Suprapubic skin (tissue), 4 donors: ENCODE measurements around the gene NUTM2E.
"Not testable (repeated sequence)": the region's sequence is repeated elsewhere in the genome, so short reads cannot be mapped to it uniquely, and the experiment has no call there.

Experiments
- EP300 ChIP-seq: sonication (generic); formaldehyde crosslinking; IDR thresholded peaks from one replicate; pipeline ENCODE4 v1.6.1; 2017; ENCODE audit warnings: antibody characterized with exemption
- POLR2A ChIP-seq, 2 donors: fragments of 450-650 bp; IDR thresholded peaks; one replicate each; pipeline ENCODE4 v1.6.1; 2017; ENCODE audit warnings: antibody characterized with exemption in 2 of 2, mild to moderate bottlenecking in 2 of 2, moderate library complexity in 2 of 2
- POLR2AphosphoS5 ChIP-seq, 3 donors: sonication (generic); formaldehyde crosslinking; IDR thresholded peaks; one replicate each; pipeline ENCODE4 v1.6.1; 2017; ENCODE audit warnings: antibody characterized with exemption in 3 of 3
- TF ChIP-seq, protein P1 (sequence below), 2 donors: fragments of 200-600 bp in 1 of 2; fragments of 450-650 bp in 1 of 2; sonication (generic) in 1 of 2; IDR thresholded peaks; one replicate each; pipeline ENCODE4 v1.5.1; 2016 to 2019; ENCODE audit warnings: antibody characterized with exemption in 2 of 2, mild to moderate bottlenecking in 1 of 2, moderate library complexity in 1 of 2

DNA sequence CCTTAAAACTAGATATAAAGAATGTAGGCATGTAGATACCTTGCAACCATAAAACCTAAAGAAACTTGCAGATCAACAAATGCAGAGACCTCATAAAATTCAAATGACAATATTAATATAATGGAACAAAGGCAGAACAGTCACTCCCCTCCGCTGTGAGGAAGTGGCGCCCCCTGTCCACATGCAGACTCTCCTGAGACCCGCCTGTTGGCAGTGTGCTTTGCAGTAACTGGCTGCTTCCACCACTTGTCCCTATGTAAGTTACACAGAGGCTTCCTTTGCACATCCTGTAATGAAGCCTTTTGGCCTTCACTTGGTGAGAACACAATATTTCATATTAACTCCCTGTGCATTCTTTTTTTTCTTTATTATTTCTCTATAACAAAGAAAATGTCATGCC lies 36.3 kb downstream of the NUTM2E start:
- TF ChIP-seq, protein P1, sequence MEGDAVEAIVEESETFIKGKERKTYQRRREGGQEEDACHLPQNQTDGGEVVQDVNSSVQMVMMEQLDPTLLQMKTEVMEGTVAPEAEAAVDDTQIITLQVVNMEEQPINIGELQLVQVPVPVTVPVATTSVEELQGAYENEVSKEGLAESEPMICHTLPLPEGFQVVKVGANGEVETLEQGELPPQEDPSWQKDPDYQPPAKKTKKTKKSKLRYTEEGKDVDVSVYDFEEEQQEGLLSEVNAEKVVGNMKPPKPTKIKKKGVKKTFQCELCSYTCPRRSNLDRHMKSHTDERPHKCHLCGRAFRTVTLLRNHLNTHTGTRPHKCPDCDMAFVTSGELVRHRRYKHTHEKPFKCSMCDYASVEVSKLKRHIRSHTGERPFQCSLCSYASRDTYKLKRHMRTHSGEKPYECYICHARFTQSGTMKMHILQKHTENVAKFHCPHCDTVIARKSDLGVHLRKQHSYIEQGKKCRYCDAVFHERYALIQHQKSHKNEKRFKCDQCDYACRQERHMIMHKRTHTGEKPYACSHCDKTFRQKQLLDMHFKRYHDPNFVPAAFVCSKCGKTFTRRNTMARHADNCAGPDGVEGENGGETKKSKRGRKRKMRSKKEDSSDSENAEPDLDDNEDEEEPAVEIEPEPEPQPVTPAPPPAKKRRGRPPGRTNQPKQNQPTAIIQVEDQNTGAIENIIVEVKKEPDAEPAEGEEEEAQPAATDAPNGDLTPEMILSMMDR (IDR thresholded peaks at IDR 0.05), result not testable (repeated sequence)
- TF ChIP-seq POLR2A (IDR thresholded peaks at IDR 0.05); EP300; POLR2AphosphoS5 (IDR thresholded peaks at IDR 0.05): not testable (repeated sequence)
